Activated T-cell treated with anti-CD3 and anti-CD28 coated beads, Interleukin-2, amount 50 U/mL, for 4 hours (primary cell): ENCODE measurements around the gene LPAR3. TPM values are rescaled to one million over a fixed set of nuclear protein-coding genes. Genes with fewer than 3 reads are reported as not detected.
"Not testable (repeated sequence)": the region's sequence is repeated elsewhere in the genome, so short reads cannot be mapped to it uniquely, and the experiment has no call there.

Experiments
- ATAC-seq, 2 donors: fragments of 200-7000 bp; cut with Tn5 transposase; one replicate each; pipeline ENCODE4 v1.10.0; 2021
- DNase-seq: peaks from one replicate; pipeline ENCODE4 v3.0.0-alpha.2; 2020
- H3K27me3 Mint-ChIP-seq: one replicate; pipeline ENCODE4 v1.8.0; 2021; ENCODE audit warnings: low read depth, mixed read lengths
- H3K36me3 Mint-ChIP-seq: one replicate; pipeline ENCODE4 v1.8.0; 2022; ENCODE audit warnings: mixed read lengths; ENCODE audit not compliant: insufficient read depth
- H3K4me1 Mint-ChIP-seq: one replicate; pipeline ENCODE4 v1.8.0; 2021; ENCODE audit warnings: low read depth, mixed read lengths
- H3K4me3 Mint-ChIP-seq: one replicate; pipeline ENCODE4 v1.8.0; 2021; ENCODE audit warnings: mild to moderate bottlenecking, moderate library complexity, mixed read lengths
- H3K9me3 Mint-ChIP-seq: one replicate; pipeline ENCODE4 v1.8.0; 2021; ENCODE audit warnings: mixed read lengths
- total RNA-seq, 3 donors: library from RNA; stranded (reverse); gene quantifications; one replicate each; pipeline ENCODE4 v1.2.1, GENCODE V29; 2021

Gene LPAR3
- total RNA-seq, 3 donors from 2014 or later = 0.18 to 0.95 (median 0.71) TPM

- H3K36me3 Mint-ChIP-seq = no peaks in the 10 kb centered on the region
- no peaks in the 10 kb centered on the region for H3K4me1 Mint-ChIP-seq
- DNase-seq = no peak
- H3K27me3 Mint-ChIP-seq = peaks cover 2% of the 10 kb centered on the region
- no peak for ATAC-seq
- no peak overlapping the region for H3K4me3 Mint-ChIP-seq
- H3K9me3 Mint-ChIP-seq = no peaks in the 10 kb centered on the region
These were observed 25.8 kb upstream of the LPAR3 start for GRCh38 chr1:84918726-84919336.

GRCh38 chr1:84916897-84917296, 23.9 kb upstream of the LPAR3 start:
- Mint-ChIP-seq H3K4me3 (no peak overlapping the region), H3K9me3 (no peaks in the 10 kb centered on the region), H3K4me1 (no peaks in the 10 kb centered on the region), H3K36me3 (no peaks in the 10 kb centered on the region), H3K27me3 (peaks cover 2% of the 10 kb centered on the region)
- ATAC-seq (no peak), DNase-seq (no peak)

- H3K27me3 Mint-ChIP-seq = peaks cover 6% of the 10 kb centered on the region
- no peak for ATAC-seq
- H3K4me3 Mint-ChIP-seq = no peak overlapping the region
- H3K4me1 Mint-ChIP-seq = no peaks in the 10 kb centered on the region
- no peak for DNase-seq
- H3K9me3 Mint-ChIP-seq = no peaks in the 10 kb centered on the region
- H3K36me3 Mint-ChIP-seq = no peaks in the 10 kb centered on the region
These were observed 20.5 kb upstream of the LPAR3 start for GRCh38 chr1:84913555-84913892.

GRCh38 chr1:84912726-84913554, 19.9 kb upstream of the LPAR3 start:
- no peak for DNase-seq
- no peaks in the 10 kb centered on the region for H3K9me3 Mint-ChIP-seq
- no peaks in the 10 kb centered on the region for H3K4me1 Mint-ChIP-seq
- peaks cover 6% of the 10 kb centered on the region for H3K27me3 Mint-ChIP-seq
- H3K4me3 Mint-ChIP-seq = no peak overlapping the region
- H3K36me3 Mint-ChIP-seq = no peaks in the 10 kb centered on the region
- no peak for ATAC-seq

GRCh38 chr1:84908746-84909464, 15.9 kb upstream of the LPAR3 start:
- H3K27me3 Mint-ChIP-seq = peaks cover 12% of the 10 kb centered on the region
- DNase-seq, ATAC-seq, H3K4me3 Mint-ChIP-seq, H3K4me1 Mint-ChIP-seq, H3K9me3 Mint-ChIP-seq, H3K36me3 Mint-ChIP-seq: not testable (repeated sequence)

- H3K36me3 Mint-ChIP-seq = peaks cover under 1% of the 10 kb centered on the region
- ATAC-seq (no peak), DNase-seq (no peak)
- H3K27me3 Mint-ChIP-seq = peaks cover 12% of the 10 kb centered on the region
- peaks cover 2% of the 10 kb centered on the region for H3K9me3 Mint-ChIP-seq
- H3K4me3 Mint-ChIP-seq = no peak overlapping the region
- no peaks in the 10 kb centered on the region for H3K4me1 Mint-ChIP-seq
These were observed 14.3 kb upstream of the LPAR3 start for GRCh38 chr1:84907095-84907827.

GRCh38 chr1:84902727-84903126, 9.7 kb upstream of the LPAR3 start:
- not testable (repeated sequence) for ATAC-seq, H3K9me3 Mint-ChIP-seq, H3K4me1 Mint-ChIP-seq, H3K4me3 Mint-ChIP-seq, DNase-seq, H3K36me3 Mint-ChIP-seq, H3K27me3 Mint-ChIP-seq

- Mint-ChIP-seq H3K9me3 (peaks cover 5% of the 10 kb centered on the region), H3K4me1 (no peaks in the 10 kb centered on the region), H3K27me3 (peaks cover 12% of the 10 kb centered on the region), H3K4me3 (no peak overlapping the region), H3K36me3 (peaks cover 3% of the 10 kb centered on the region)
- ATAC-seq = no peak
- DNase-seq = no peak
These were observed 7.0 kb upstream of the LPAR3 start for GRCh38 chr1:84899969-84900368.

GRCh38 chr1:84896279-84896678, 3.3 kb upstream of the LPAR3 start:
- H3K4me1 Mint-ChIP-seq = peaks cover 12% of the 10 kb centered on the region
- no peaks in the 10 kb centered on the region for H3K36me3 Mint-ChIP-seq
- peaks cover 37% of the 10 kb centered on the region for H3K27me3 Mint-ChIP-seq
- DNase-seq (no peak), ATAC-seq (no peak)
- H3K9me3 Mint-ChIP-seq = no peaks in the 10 kb centered on the region
- H3K4me3 Mint-ChIP-seq = no peak overlapping the region

GRCh38 chr1:84890566-84890965, 2.4 kb downstream of the LPAR3 start:
- H3K4me1 Mint-ChIP-seq = peaks cover 19% of the 10 kb centered on the region
- no peaks in the 10 kb centered on the region for H3K36me3 Mint-ChIP-seq
- DNase-seq (no peak), ATAC-seq (no peak)
- H3K4me3 Mint-ChIP-seq = no peak overlapping the region
- no peaks in the 10 kb centered on the region for H3K9me3 Mint-ChIP-seq
- peaks cover 31% of the 10 kb centered on the region for H3K27me3 Mint-ChIP-seq

GRCh38 chr1:84889437-84889836, 3.6 kb downstream of the LPAR3 start:
- Mint-ChIP-seq H3K9me3 (no peaks in the 10 kb centered on the region), H3K4me1 (peaks cover 19% of the 10 kb centered on the region), H3K27me3 (peaks cover 21% of the 10 kb centered on the region), H3K36me3 (no peaks in the 10 kb centered on the region), H3K4me3 (no peak overlapping the region)
- ATAC-seq (no peak), DNase-seq (no peak)

GRCh38 chr1:84888753-84889152, 4.3 kb downstream of the LPAR3 start:
- peak; percentile 43 for DNase-seq
- Mint-ChIP-seq H3K36me3 (no peaks in the 10 kb centered on the region), H3K9me3 (no peaks in the 10 kb centered on the region), H3K27me3 (peaks cover 14% of the 10 kb centered on the region), H3K4me1 (peaks cover 15% of the 10 kb centered on the region), H3K4me3 (no peak overlapping the region)
- peak in 1 of 2 donors; percentile 23 for ATAC-seq

- Mint-ChIP-seq H3K4me3 (no peak overlapping the region), H3K36me3 (no peaks in the 10 kb centered on the region), H3K9me3 (no peaks in the 10 kb centered on the region), H3K27me3 (peaks cover 7% of the 10 kb centered on the region), H3K4me1 (peaks cover 9% of the 10 kb centered on the region)
- ATAC-seq (no peak), DNase-seq (no peak)
These were observed 5.6 kb downstream of the LPAR3 start for GRCh38 chr1:84887261-84887934.

- peaks cover 8% of the 10 kb centered on the region for H3K9me3 Mint-ChIP-seq
- no peak for ATAC-seq
- DNase-seq = no peak
These were observed 7.5 kb downstream of the LPAR3 start for GRCh38 chr1:84885469-84885868.

More at GRCh38 chr1:84885469-84885868, 7.5 kb downstream of the LPAR3 start:
- Mint-ChIP-seq H3K4me1 (peaks cover 7% of the 10 kb centered on the region), H3K4me3 (no peak overlapping the region), H3K36me3 (peaks cover 1% of the 10 kb centered on the region), H3K27me3 (peaks cover 1% of the 10 kb centered on the region)
